ENCODE measurements around the gene CD80.

Gene CD80

GRCh38 chr3:119588112-119588511, 28.7 kb upstream of the CD80 start:
- in situ Hi-C loops (cut with HindIII; ENCODE audit: low pct_ligation_motif_present, low sequenced_read_pairs): no loop called here
- TF ChIP-seq CTCF (IDR thresholded peaks at IDR 0.05; ENCODE audit: low read depth, low read length, missing control alignments): no peak
- no peaks in the 10 kb centered on the region for H3K36me3 ChIP-seq (replicated peaks)
- no peak for DNase-seq
- no peak overlapping the region for H3K27ac ChIP-seq
- H3K4me3 ChIP-seq (ENCODE audit: low read depth, low read length): no peak overlapping the region
- no peaks in the 10 kb centered on the region for H3K27me3 ChIP-seq (replicated peaks)

GRCh38 chr3:119586733-119587172, 27.3 kb upstream of the CD80 start:
- no peaks in the 10 kb centered on the region for H3K27me3 ChIP-seq (replicated peaks)
- no peaks in the 10 kb centered on the region for H3K36me3 ChIP-seq (replicated peaks)
- no peak overlapping the region for H3K4me3 ChIP-seq (ENCODE audit: low read depth, low read length)
- TF ChIP-seq CTCF (IDR thresholded peaks at IDR 0.05; ENCODE audit: low read depth, low read length, missing control alignments): no peak
- no peak for DNase-seq
- in situ Hi-C loops (cut with HindIII; ENCODE audit: low pct_ligation_motif_present, low sequenced_read_pairs): no loop called here
- H3K27ac ChIP-seq: no peak overlapping the region

GRCh38 chr3:119585856-119586570, 26.6 kb upstream of the CD80 start:
- no peak for DNase-seq
- in situ Hi-C loops (cut with HindIII; ENCODE audit: low pct_ligation_motif_present, low sequenced_read_pairs): no loop called here

GRCh38 chr3:119585208-119585607, 25.8 kb upstream of the CD80 start:
- in situ Hi-C loops (cut with HindIII; ENCODE audit: low pct_ligation_motif_present, low sequenced_read_pairs): no loop called here
- H3K27ac ChIP-seq: no peak overlapping the region
- no peaks in the 10 kb centered on the region for H3K27me3 ChIP-seq (replicated peaks)
- no peaks in the 10 kb centered on the region for H3K36me3 ChIP-seq (replicated peaks)
- DNase-seq: no peak
- no peak overlapping the region for H3K4me3 ChIP-seq (ENCODE audit: low read depth, low read length)
- no peak for TF ChIP-seq CTCF (IDR thresholded peaks at IDR 0.05; ENCODE audit: low read depth, low read length, missing control alignments)

More at GRCh38 chr3:119585856-119586570, 26.6 kb upstream of the CD80 start:
- no peaks in the 10 kb centered on the region for H3K27me3 ChIP-seq (replicated peaks)
- no peaks in the 10 kb centered on the region for H3K36me3 ChIP-seq (replicated peaks)
- no peak for TF ChIP-seq CTCF (IDR thresholded peaks at IDR 0.05; ENCODE audit: low read depth, low read length, missing control alignments)
- no peak overlapping the region for H3K4me3 ChIP-seq (ENCODE audit: low read depth, low read length)
- H3K27ac ChIP-seq: no peak overlapping the region

GRCh38 chr3:119582178-119582577, 22.8 kb upstream of the CD80 start:
- no peak overlapping the region for H3K4me3 ChIP-seq (ENCODE audit: low read depth, low read length)
- no peak for DNase-seq
- H3K27ac ChIP-seq: no peak overlapping the region
- no peaks in the 10 kb centered on the region for H3K36me3 ChIP-seq (replicated peaks)
- no peak for TF ChIP-seq CTCF (IDR thresholded peaks at IDR 0.05; ENCODE audit: low read depth, low read length, missing control alignments)
- H3K27me3 ChIP-seq (replicated peaks): no peaks in the 10 kb centered on the region
- in situ Hi-C loops (cut with HindIII; ENCODE audit: low pct_ligation_motif_present, low sequenced_read_pairs): no loop called here

Data from brain microvascular endothelial cell (primary cell).